Memory B cell (primary cell): ENCODE results near the gene PLXNC1.
"Not testable (repeated sequence)": the region's sequence is repeated elsewhere in the genome, so short reads cannot be mapped to it uniquely, and the experiment has no call there.

Experiments used
- ATAC-seq: fragments of 150-1000 bp; cut with Tn5 transposase; 2 replicates; pipeline ENCODE4 v1.10.0; 2021; ENCODE audit warnings: low read depth, mild to moderate bottlenecking, moderate library complexity
- DNase-seq, 2 donors: peaks; one replicate each; pipeline ENCODE4 v3.0.0; 2022; ENCODE audit warnings: low spot score in 2 of 2
- H3K27ac Mint-ChIP-seq: one replicate; pipeline ENCODE4 v1.8.0; 2022; ENCODE audit warnings: mild to moderate bottlenecking, moderate library complexity, mixed read lengths
- H3K27me3 Mint-ChIP-seq: one replicate; pipeline ENCODE4 v1.8.0; 2022; ENCODE audit warnings: mixed read lengths
- H3K36me3 Mint-ChIP-seq: one replicate; pipeline ENCODE4 v1.8.0; 2022; ENCODE audit warnings: mild to moderate bottlenecking, mixed read lengths
- H3K4me1 Mint-ChIP-seq: one replicate; pipeline ENCODE4 v1.8.0; 2022; ENCODE audit warnings: mixed read lengths
- H3K4me3 Mint-ChIP-seq: one replicate; pipeline ENCODE4 v1.8.0; 2022; ENCODE audit warnings: mild to moderate bottlenecking, moderate library complexity, mixed read lengths
- H3K9me3 Mint-ChIP-seq: one replicate; pipeline ENCODE4 v1.8.0; 2022; ENCODE audit warnings: mixed read lengths

PLXNC1 gene

DNA sequence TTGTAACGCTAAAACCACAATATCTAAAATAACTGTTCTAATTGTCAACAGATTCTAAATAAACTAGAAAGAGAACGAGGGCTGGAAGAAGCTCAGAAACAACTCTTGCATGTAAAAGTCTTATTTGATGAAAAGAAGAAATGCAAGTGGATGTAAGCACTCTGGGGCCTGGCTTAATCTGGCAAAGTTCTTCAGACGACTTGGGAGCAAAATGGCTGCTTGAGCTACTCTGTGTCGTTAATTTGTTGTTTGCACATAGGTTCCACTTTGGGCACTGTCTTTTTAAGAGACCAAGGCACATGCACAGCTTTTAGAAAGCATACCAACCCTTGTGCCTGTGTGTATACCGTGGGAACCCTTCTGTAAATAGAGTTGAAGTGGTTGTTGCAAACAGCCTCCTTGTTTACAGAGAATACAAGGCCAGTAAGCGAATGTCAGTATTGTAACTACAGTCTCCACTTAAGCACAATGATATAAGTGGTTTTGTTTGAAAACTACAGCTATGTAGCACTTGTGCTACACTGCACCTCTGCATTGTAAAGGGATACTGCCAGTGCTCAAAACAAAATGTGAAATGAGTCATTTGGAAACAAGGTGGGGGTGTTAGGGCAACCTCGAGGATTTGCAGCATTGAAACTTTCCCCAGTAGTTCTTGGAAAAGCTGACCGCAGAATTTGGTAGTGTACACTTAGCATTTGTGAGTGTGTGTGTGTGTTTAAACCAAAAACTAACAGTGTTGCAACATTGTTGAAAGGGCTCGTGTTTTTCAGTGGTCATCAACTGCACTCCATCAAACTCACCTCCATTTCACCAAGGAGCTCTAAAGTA, 157.0 kb downstream of the PLXNC1 start:
- no peaks in the 10 kb centered on the region for H3K27me3 Mint-ChIP-seq
- peak overlapping the region; percentile 74 for H3K27ac Mint-ChIP-seq
- ATAC-seq (no peak), DNase-seq (no peak)
- no peak overlapping the region for H3K4me3 Mint-ChIP-seq
- peaks cover 32% of the 10 kb centered on the region for H3K36me3 Mint-ChIP-seq
- H3K4me1 Mint-ChIP-seq: peaks cover 31% of the 10 kb centered on the region
- H3K9me3 Mint-ChIP-seq: no peaks in the 10 kb centered on the region

DNA sequence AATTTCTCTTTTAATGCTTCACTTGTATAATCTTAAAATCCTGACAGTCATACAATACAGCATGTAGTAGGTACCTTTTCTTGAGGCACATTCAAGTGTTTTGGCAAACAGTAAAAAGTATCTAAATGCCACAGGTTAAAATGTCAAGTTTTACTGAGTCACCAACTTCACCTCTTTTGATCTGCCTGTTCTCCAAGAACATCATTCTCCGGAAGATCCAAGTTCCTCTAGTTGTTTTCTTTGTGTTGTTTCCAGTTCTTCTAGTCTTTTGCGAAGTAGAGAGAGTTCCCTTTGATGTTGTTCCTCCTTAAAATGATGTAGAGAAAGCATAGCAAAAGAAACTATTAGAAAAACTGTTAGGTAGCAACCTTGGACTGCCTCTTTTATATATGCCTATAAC, 160.2 kb downstream of the PLXNC1 start:
- Mint-ChIP-seq H3K9me3 (no peaks in the 10 kb centered on the region), H3K36me3 (peaks cover 20% of the 10 kb centered on the region), H3K4me3 (peak overlapping the region; percentile 62), H3K4me1 (peaks cover 25% of the 10 kb centered on the region), H3K27me3 (no peaks in the 10 kb centered on the region), H3K27ac (peak overlapping the region; percentile 63)
- DNase-seq: no peak
- no peak for ATAC-seq

DNA sequence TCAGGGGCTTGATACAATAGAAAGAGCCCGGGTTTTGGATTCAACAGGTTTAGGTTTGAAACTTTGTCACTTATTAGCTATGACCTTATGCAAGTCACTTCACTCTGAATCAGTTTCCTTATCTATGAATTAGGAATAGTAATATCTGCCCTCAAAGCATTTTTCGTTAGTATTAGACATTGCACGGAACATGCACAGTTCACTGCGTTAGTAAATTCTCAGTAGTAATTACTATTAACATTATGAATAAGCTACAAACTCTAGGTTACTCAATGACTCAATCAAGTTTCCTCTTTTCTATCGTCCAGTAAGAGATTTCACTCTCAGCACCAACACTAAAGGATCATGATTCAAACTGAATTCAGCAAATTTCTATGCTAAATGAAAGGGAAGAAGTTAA, 161.0 kb downstream of the PLXNC1 start:
- Mint-ChIP-seq H3K4me1 (peaks cover 24% of the 10 kb centered on the region), H3K9me3 (no peaks in the 10 kb centered on the region), H3K36me3 (peaks cover 20% of the 10 kb centered on the region), H3K27ac (peak overlapping the region; percentile 43), H3K4me3 (no peak overlapping the region), H3K27me3 (no peaks in the 10 kb centered on the region)
- no peak for DNase-seq
- ATAC-seq: no peak

DNA sequence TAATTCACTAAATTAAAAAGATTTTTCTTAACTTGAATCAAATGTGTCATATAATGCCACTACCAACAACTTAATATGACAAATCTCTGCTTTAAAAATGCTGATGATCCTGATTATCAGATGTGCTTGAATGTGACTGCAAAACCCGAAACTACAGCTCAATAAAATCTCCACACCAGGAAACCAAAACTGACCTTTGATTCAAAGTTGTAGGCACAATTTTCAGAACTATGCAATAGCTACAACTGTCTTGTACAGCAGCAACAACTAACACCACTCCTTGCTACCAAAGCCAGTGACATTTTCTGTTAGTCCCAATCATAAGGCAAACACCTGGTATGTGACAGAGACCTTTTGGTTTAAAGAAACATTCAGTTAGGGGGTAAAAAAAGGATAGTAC, 164.0 kb downstream of the PLXNC1 start:
- Mint-ChIP-seq H3K9me3 (peaks cover 1% of the 10 kb centered on the region), H3K4me3 (no peak overlapping the region), H3K27me3 (no peaks in the 10 kb centered on the region), H3K27ac (peak overlapping the region; percentile 47), H3K4me1 (peaks cover 11% of the 10 kb centered on the region), H3K36me3 (peaks cover 17% of the 10 kb centered on the region)
- no peak for DNase-seq
- ATAC-seq: no peak

DNA sequence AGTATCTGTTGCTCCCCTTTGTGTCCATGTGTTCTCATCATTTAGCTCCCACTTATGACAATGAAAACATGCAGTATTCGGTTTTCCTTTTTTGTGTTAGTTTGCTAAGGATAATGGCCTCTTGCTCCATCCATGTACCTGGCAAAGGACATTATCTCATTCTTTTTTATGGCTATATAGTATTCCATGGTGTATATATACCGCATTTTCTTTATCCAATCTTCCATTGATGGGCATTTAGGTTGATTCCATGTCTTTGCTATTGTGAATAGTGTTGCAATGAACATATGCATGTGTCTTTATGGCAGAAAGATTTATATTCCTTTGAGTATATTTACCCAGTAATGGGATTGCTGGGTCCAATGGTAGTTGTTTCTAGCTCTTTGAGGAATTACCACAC, 168.2 kb downstream of the PLXNC1 start:
- peaks cover 19% of the 10 kb centered on the region for H3K9me3 Mint-ChIP-seq
- not testable (repeated sequence) for DNase-seq, H3K27ac Mint-ChIP-seq, H3K4me3 Mint-ChIP-seq, H3K27me3 Mint-ChIP-seq, ATAC-seq
- H3K4me1 Mint-ChIP-seq: peaks cover 20% of the 10 kb centered on the region
- peaks cover 41% of the 10 kb centered on the region for H3K36me3 Mint-ChIP-seq

GRCh38 chr12:94318181-94318580, 169.8 kb downstream of the PLXNC1 start:
- H3K4me3 Mint-ChIP-seq: no peak overlapping the region
- H3K27me3 Mint-ChIP-seq: no peaks in the 10 kb centered on the region
- DNase-seq: peak in 1 of 2 donors; percentile 32
- H3K9me3 Mint-ChIP-seq: peaks cover 19% of the 10 kb centered on the region
- H3K4me1 Mint-ChIP-seq: peaks cover 20% of the 10 kb centered on the region
- H3K36me3 Mint-ChIP-seq: peaks cover 40% of the 10 kb centered on the region
- peak overlapping the region; percentile 25 for H3K27ac Mint-ChIP-seq
- peak; percentile 99 for ATAC-seq

DNA sequence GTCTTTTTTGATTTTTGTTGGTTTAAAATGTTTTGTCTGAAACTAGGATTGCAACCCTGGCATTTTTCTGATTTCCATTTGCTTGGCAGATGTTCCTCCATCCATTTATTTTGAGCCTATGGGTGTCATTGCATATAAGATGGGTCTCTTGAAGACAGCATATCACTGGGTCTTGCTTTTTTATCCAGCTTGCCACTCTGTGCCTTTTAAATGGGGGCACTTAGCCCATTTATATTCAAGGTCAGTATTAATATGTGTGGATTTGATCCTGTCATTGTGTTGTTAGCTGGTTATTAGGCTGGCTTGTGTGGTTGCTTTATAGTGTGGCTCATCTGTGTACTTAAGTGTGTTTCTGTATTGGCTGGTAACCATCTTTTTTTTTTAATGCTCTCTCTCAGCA, 171.7 kb downstream of the PLXNC1 start:
- Mint-ChIP-seq H3K36me3 (peaks cover 50% of the 10 kb centered on the region), H3K4me3 (no peak overlapping the region), H3K9me3 (peaks cover 22% of the 10 kb centered on the region), H3K27me3 (no peaks in the 10 kb centered on the region), H3K27ac (no peak overlapping the region), H3K4me1 (peaks cover 20% of the 10 kb centered on the region)
- DNase-seq (no peak), ATAC-seq (no peak)

DNA sequence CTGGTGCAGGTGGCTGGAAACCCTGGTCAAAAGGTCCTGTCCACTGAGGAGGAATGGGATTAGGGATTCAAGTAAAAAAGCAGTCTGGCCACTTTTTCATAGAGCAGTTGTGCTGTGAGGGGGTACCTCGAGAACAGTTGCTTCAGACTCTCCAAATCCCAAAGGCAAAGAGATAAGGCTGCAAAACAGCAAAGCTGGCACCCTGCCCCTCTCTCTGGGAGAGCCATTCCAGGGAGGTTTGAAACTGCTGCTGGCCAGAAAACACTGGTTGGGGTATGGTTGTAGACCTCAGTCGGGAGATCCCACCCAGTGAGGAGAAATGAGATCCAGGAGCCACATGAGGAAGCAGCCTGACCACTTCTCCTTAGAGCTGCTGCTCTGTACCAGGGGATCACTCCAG, 174.0 kb downstream of the PLXNC1 start:
- no peak overlapping the region for H3K4me3 Mint-ChIP-seq
- H3K4me1 Mint-ChIP-seq: peaks cover 18% of the 10 kb centered on the region
- H3K36me3 Mint-ChIP-seq: peaks cover 51% of the 10 kb centered on the region
- ATAC-seq: no peak
- peaks cover 21% of the 10 kb centered on the region for H3K9me3 Mint-ChIP-seq
- DNase-seq: no peak
- H3K27me3 Mint-ChIP-seq: no peaks in the 10 kb centered on the region
- H3K27ac Mint-ChIP-seq: no peak overlapping the region

DNA sequence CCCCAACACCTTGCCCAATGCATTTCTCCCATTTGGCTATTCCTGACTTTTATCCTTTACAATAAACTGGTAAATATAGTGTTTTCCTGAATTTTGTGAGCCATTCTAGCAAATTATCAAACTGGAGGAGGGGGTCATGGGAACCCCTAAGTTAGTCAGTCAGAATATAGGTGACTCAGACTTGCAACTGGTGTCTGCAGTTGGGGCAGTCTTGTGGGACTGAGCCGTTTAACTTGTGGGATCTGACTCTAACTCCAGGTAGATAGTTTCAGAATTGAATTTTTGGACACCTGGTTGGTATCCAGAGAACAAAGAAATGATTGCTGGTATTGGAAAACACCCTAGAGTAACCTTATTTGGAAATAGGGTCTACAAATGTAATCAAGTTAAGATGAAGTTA, 177.9 kb downstream of the PLXNC1 start:
- DNase-seq (no peak), ATAC-seq (no peak)
- Mint-ChIP-seq H3K36me3 (peaks cover 36% of the 10 kb centered on the region), H3K4me1 (peaks cover 3% of the 10 kb centered on the region), H3K27ac (no peak overlapping the region), H3K9me3 (peaks cover 4% of the 10 kb centered on the region), H3K4me3 (no peak overlapping the region), H3K27me3 (no peaks in the 10 kb centered on the region)

GRCh38 chr12:94326727-94327126, 178.3 kb downstream of the PLXNC1 start:
- no peak overlapping the region for H3K27ac Mint-ChIP-seq

DNA sequence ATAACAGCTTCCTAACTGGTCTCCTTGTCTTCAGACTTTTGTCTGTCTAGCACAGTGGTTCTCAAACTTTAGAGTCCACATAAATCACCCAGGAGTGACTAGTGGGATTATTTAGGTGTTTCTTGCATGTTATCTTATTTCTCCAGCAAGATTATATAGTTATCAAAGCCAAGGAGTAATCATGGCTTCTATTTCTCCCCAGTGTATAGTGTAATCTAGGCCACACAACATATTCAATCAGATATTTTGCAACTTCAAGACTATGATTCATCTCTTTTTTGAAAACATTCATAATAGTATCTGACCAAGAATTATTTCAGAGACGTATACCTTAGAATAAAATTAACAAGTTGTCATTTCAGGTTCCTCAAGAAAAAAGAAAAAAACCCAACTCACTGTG, 179.4 kb downstream of the PLXNC1 start:
- H3K27me3 Mint-ChIP-seq: no peaks in the 10 kb centered on the region
- H3K4me1 Mint-ChIP-seq: peaks cover 3% of the 10 kb centered on the region
- no peak overlapping the region for H3K4me3 Mint-ChIP-seq
- no peak for DNase-seq
- no peak for ATAC-seq
- peaks cover 34% of the 10 kb centered on the region for H3K36me3 Mint-ChIP-seq
- H3K9me3 Mint-ChIP-seq: peaks cover 2% of the 10 kb centered on the region
- H3K27ac Mint-ChIP-seq: peak overlapping the region; percentile 4

More at GRCh38 chr12:94326727-94327126, 178.3 kb downstream of the PLXNC1 start:
- H3K9me3 Mint-ChIP-seq: peaks cover 2% of the 10 kb centered on the region
- ATAC-seq (no peak), DNase-seq (no peak)
- peaks cover 3% of the 10 kb centered on the region for H3K4me1 Mint-ChIP-seq
- H3K4me3 Mint-ChIP-seq: no peak overlapping the region
- peaks cover 33% of the 10 kb centered on the region for H3K36me3 Mint-ChIP-seq
- H3K27me3 Mint-ChIP-seq: no peaks in the 10 kb centered on the region

DNA sequence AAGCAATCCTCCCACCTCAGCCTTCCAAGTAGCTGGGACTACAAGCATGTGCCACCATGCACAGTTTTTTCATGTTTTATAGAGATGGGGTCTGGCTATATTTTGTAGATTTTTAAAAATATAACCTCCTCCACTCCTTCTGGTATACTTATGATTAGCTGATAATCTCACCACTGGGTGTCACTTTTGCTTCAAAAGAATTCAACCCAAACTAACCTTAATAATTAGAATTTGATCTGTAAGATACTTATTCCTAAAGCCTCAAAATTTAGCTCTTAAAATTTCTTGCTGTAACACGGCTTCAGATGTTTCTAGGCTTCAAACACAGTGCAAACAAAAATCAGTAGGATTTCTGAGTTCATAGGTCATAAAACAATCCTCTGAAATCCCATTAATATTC, 181.0 kb downstream of the PLXNC1 start:
- H3K4me3 Mint-ChIP-seq: no peak overlapping the region
- no peak for DNase-seq
- no peak for ATAC-seq
- no peaks in the 10 kb centered on the region for H3K27me3 Mint-ChIP-seq
- H3K9me3 Mint-ChIP-seq: peaks cover 2% of the 10 kb centered on the region
- H3K4me1 Mint-ChIP-seq: peaks cover 6% of the 10 kb centered on the region
- peaks cover 30% of the 10 kb centered on the region for H3K36me3 Mint-ChIP-seq
- peak overlapping the region; percentile 17 for H3K27ac Mint-ChIP-seq

DNA sequence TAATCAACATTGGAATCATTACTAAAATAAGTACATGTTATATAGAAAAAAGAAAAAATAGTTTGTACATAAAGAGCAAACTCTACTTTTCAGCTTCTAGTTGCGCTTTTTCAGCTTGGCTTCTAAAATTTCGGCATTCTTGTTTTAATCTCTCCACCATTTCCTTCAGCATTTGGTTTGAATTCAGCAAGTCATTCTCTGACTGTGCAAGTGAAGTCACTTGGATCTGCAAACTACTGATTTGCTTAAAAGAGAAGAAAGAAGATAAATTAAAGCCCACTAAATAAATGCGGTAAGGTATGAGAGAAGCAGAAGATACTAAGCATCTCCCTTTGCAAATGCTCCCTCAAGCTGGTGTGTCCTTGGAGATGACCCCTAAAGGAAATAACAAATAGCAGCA, 185.0 kb downstream of the PLXNC1 start:
- H3K4me1 Mint-ChIP-seq: peaks cover 7% of the 10 kb centered on the region
- H3K27me3 Mint-ChIP-seq: no peaks in the 10 kb centered on the region
- no peak overlapping the region for H3K27ac Mint-ChIP-seq
- DNase-seq (no peak), ATAC-seq (no peak)
- H3K4me3 Mint-ChIP-seq: no peak overlapping the region
- peaks cover 8% of the 10 kb centered on the region for H3K36me3 Mint-ChIP-seq
- H3K9me3 Mint-ChIP-seq: no peaks in the 10 kb centered on the region

DNA sequence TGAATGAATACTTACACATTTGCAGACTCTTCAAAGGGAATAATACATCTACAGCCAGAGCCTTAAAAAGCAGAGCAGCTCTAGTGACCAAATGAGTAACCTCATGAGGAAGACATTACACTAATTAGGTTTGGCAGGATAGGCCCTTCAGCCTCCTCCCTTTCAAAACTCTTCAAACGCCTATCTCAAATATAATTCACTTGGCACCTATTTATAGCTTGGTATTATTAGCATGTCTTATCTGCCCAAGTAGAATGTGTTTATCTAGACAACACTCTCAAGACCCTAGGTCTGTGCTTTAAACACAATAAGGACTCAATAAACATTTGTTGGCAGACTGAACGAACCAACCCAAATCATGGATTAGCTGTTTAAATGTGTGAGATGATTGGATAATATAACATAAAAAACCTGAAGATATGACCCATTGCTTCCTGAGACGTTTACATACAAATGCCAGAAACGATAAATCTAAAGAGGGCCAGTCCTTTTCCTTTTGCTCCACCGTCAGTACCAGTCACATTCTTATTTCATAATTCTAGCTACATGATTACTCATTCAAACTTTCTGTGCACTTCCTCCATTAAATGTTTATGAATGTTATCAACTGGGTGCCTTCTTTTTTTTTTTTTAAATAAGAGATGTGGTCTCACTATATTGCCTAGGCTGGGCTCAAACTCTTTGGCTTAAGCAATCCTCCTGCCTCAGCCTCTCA, 188.0 kb downstream of the PLXNC1 start:
- Mint-ChIP-seq H3K27ac (no peak overlapping the region), H3K4me3 (no peak overlapping the region), H3K36me3 (peaks cover 5% of the 10 kb centered on the region), H3K27me3 (no peaks in the 10 kb centered on the region), H3K4me1 (peaks cover 4% of the 10 kb centered on the region), H3K9me3 (no peaks in the 10 kb centered on the region)
- DNase-seq (no peak), ATAC-seq (no peak)
